GM10248 (cell line): ENCODE measurements around the gene SUGP1.

Experiments used
- CTCF ChIA-PET: fragments of 300-600 bp; sonication (Branson Sonifier 250); formaldehyde crosslinking; extraction: SDS; loops from one replicate; lab custom pipeline; 2021; ENCODE audit warnings: antibody characterized with exemption; lab: Yijun Ruan, JAX
- POLR2A ChIA-PET: fragments of 350-650 bp; sonication (Branson Sonifier 250); formaldehyde crosslinking; extraction: SDS; loops from one replicate; lab custom pipeline; 2020; ENCODE audit warnings: antibody characterized with exemption; lab: Yijun Ruan, JAX
- DNase-seq: peaks from one replicate; pipeline ENCODE4 v3.0.0; 2012; ENCODE audit errors: extremely low spot score
- CTCF ChIP-seq: IDR thresholded peaks from 2 replicates; pipeline ENCODE4 v1.5.1; 2012; ENCODE audit warnings: mild to moderate bottlenecking, low read depth; ENCODE audit errors: extremely low read depth, missing control alignments, control extremely low read depth

Gene SUGP1

GRCh38 chr19:19271828-19272599 lies 48.3 kb downstream of the SUGP1 start:
- no peak for DNase-seq
- no peak for TF ChIP-seq CTCF
- CTCF ChIA-PET, result no interaction called here
- POLR2A ChIA-PET, result no interaction called here

GRCh38 chr19:19270749-19271571 lies 49.3 kb downstream of the SUGP1 start:
- no peak for DNase-seq
- ChIA-PET CTCF (interaction anchor here (1.3 kb wide), 1 partner anchor 44 kb away, joined by 3 read pairs; no protein-coding TSS in a partner anchor), POLR2A (no interaction called here)
- TF ChIP-seq CTCF, result no peak

- POLR2A ChIA-PET, result no interaction called here
- no peak for DNase-seq
- CTCF ChIA-PET, result interaction anchor here (1.3 kb wide), 1 partner anchor 43 kb away, joined by 3 read pairs; no protein-coding TSS in a partner anchor
- no peak for TF ChIP-seq CTCF
These were observed 50.2 kb downstream of the SUGP1 start for GRCh38 chr19:19269952-19270694.

GRCh38 chr19:19268453-19269385 lies 51.6 kb downstream of the SUGP1 start:
- CTCF ChIA-PET, result no interaction called here

GRCh38 chr19:19267305-19267704 lies 53.0 kb downstream of the SUGP1 start:
- ChIA-PET CTCF (no interaction called here), POLR2A (no interaction called here)
- no peak for DNase-seq
- no peak for TF ChIP-seq CTCF

More at GRCh38 chr19:19268453-19269385, 51.6 kb downstream of the SUGP1 start:
- TF ChIP-seq CTCF, result no peak
- POLR2A ChIA-PET, result interaction anchor here (0.6 kb wide), 1 partner anchor 463 kb away, joined by 4 read pairs; no protein-coding TSS in a partner anchor
- no peak for DNase-seq
